Activated T-helper 1 cell treated with anti-CD3 and anti-CD28 coated beads, Interleukin-2, amount 50 U/mL, for 16 hours (primary cell): Measurements from ENCODE around the gene NOS1AP.

ENCODE experiments used
- DNase-seq, 2 donors: peaks; one replicate each; pipeline ENCODE4 v3.0.0-alpha.2; 2020; ENCODE audit warnings: low read depth in 1 of 2, low spot score in 1 of 2

Gene NOS1AP

GRCh38 chr1:162088281-162088969 lies 18.9 kb downstream of the NOS1AP start:
- DNase-seq: no peak

- DNase-seq: no peak
Measured at GRCh38 chr1:162089748-162090147, 20.3 kb downstream of the NOS1AP start.

GRCh38 chr1:162090378-162090777 lies 20.9 kb downstream of the NOS1AP start:
- no peak for DNase-seq

- no peak for DNase-seq
Measured at GRCh38 chr1:162091681-162092524, 22.4 kb downstream of the NOS1AP start.

GRCh38 chr1:162093095-162093494 lies 23.6 kb downstream of the NOS1AP start:
- DNase-seq: no peak

GRCh38 chr1:162094271-162094670 lies 24.8 kb downstream of the NOS1AP start:
- DNase-seq: no peak

GRCh38 chr1:162094723-162095122 lies 25.2 kb downstream of the NOS1AP start:
- no peak for DNase-seq

- DNase-seq: no peak
Measured at GRCh38 chr1:162107911-162108310, 38.4 kb downstream of the NOS1AP start.

GRCh38 chr1:162108426-162108825 lies 38.9 kb downstream of the NOS1AP start:
- no peak for DNase-seq

- DNase-seq: no peak
Measured at GRCh38 chr1:162110910-162111309, 41.4 kb downstream of the NOS1AP start.

GRCh38 chr1:162111572-162111971 lies 42.1 kb downstream of the NOS1AP start:
- DNase-seq: no peak

- DNase-seq: no peak
Measured at GRCh38 chr1:162113419-162113818, 43.9 kb downstream of the NOS1AP start.

GRCh38 chr1:162117039-162117774 lies 47.7 kb downstream of the NOS1AP start:
- DNase-seq: no peak

- no peak for DNase-seq
Measured at GRCh38 chr1:162118063-162118462, 48.6 kb downstream of the NOS1AP start.

GRCh38 chr1:162128693-162129356 lies 59.3 kb downstream of the NOS1AP start:
- no peak for DNase-seq

GRCh38 chr1:162130308-162130707 lies 60.8 kb downstream of the NOS1AP start:
- DNase-seq: no peak

- no peak for DNase-seq
Measured at GRCh38 chr1:162131400-162132321, 62.2 kb downstream of the NOS1AP start.

- DNase-seq: no peak
Measured at GRCh38 chr1:162133566-162133965, 64.1 kb downstream of the NOS1AP start.

- DNase-seq: no peak
Measured at GRCh38 chr1:162134646-162135045, 65.2 kb downstream of the NOS1AP start.

GRCh38 chr1:162135271-162135775 lies 65.8 kb downstream of the NOS1AP start:
- DNase-seq: no peak
